ENCODE measurements around the gene HNMT.

The HNMT gene

DNA sequence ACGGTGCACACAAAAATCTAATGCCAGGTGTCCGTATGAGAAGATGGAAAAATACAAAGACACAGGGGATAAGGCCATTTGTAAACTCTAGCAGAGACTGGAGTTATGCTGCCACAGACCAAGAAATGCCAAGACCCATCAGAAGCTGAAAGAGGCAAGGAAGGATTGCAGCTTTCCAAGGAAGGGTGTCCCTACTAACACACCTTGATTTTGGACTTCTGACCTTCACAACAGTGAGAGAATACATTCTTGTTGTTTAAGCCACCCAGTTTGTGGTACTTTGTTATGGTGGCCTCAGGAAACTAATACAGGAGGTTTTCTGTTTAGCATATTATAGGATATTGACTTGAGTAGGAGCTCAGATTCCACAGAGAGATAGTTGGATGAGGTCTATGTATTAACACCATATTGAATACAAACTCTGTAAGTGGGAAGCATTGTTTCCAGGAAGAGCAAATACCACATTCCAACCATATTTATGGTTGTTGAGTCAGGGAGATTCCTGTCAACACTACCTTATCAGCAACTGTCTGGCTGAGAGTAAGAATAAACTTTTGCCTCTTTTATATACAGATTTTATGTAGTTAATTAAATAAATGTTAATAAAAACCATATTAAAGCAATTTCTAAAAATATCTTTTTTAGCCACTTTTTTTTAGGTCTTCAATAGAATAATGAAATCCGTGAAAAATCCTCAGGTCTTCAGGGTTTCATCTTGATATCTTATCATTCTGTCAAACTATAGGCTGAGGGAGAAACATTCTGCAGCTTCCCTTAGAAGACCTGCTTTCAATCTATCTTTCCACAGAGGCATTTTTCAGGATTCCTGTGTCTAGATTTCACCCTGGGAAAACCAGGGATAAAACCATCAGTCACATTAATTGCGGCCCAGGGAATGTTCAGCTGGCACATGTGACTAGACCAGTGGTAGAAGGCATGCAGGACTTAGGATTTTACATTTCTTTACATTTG is 35.4 kb upstream of the HNMT start:
- no peaks in the 10 kb centered on the region for H3K9me3 ChIP-seq
- H3K4me1 ChIP-seq (ENCODE audit: control insufficient read depth in 1 of 2, insufficient read depth in 1 of 2, low read depth in 1 of 2, low read length in 1 of 2), result no peaks in the 10 kb centered on the region
- H3K27ac ChIP-seq, result no peak overlapping the region
- no peaks in the 10 kb centered on the region for H3K36me3 ChIP-seq
- no peaks in the 10 kb centered on the region for H3K27me3 ChIP-seq
- TF ChIP-seq, protein P1, sequence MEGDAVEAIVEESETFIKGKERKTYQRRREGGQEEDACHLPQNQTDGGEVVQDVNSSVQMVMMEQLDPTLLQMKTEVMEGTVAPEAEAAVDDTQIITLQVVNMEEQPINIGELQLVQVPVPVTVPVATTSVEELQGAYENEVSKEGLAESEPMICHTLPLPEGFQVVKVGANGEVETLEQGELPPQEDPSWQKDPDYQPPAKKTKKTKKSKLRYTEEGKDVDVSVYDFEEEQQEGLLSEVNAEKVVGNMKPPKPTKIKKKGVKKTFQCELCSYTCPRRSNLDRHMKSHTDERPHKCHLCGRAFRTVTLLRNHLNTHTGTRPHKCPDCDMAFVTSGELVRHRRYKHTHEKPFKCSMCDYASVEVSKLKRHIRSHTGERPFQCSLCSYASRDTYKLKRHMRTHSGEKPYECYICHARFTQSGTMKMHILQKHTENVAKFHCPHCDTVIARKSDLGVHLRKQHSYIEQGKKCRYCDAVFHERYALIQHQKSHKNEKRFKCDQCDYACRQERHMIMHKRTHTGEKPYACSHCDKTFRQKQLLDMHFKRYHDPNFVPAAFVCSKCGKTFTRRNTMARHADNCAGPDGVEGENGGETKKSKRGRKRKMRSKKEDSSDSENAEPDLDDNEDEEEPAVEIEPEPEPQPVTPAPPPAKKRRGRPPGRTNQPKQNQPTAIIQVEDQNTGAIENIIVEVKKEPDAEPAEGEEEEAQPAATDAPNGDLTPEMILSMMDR (IDR thresholded peaks at IDR 0.05), result no peak
- no peak overlapping the region for H3K4me3 ChIP-seq (ENCODE audit: low read depth in 1 of 2, low read length in 1 of 2)

DNA sequence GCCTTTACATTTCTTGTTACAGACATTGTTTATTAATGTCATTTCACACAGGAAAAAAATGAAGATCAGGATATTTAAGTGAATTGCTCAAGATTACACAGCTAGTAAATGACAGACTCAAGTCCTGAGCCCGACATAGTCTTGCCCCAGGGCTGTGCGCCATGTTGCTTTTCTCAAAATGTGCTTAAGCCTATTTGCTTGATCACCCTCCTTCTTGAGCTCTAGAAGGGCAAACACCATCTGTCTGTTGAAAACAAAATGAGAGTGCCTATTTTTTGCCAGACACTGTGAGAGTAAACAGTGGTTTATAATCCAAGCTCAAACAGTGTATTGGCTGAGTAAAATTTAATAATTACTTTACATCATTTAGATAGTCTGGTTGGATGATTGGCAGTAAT is 34.8 kb upstream of the HNMT start:
- Histone ChIP-seq H3K9me3 (no peaks in the 10 kb centered on the region), H3K27ac (no peak overlapping the region), H3K27me3 (no peaks in the 10 kb centered on the region), H3K4me1 (ENCODE audit: control insufficient read depth in 1 of 2, insufficient read depth in 1 of 2, low read depth in 1 of 2, low read length in 1 of 2) (no peaks in the 10 kb centered on the region), H3K36me3 (no peaks in the 10 kb centered on the region), H3K4me3 (ENCODE audit: low read depth in 1 of 2, low read length in 1 of 2) (no peak overlapping the region)
- TF ChIP-seq, protein P1 (IDR thresholded peaks at IDR 0.05), result no peak

DNA sequence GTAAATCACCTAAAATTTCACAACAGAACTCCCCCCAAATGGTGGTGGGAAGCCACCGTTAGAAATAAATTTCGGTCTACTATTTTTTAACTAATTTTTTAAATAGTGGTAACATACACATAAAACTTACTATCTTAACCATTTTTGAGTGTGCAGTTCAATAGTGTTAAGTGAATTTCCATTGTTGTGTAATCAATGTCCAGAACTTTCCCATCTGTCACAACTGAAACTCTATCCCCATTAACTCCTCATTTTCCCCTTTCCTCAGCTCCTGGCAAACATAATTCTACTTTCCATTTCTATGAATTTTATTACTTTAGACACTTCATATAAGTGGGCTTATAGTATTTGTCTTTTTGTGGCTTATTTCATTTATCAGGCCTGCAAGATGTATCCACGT is 34.1 kb upstream of the HNMT start:
- no peaks in the 10 kb centered on the region for H3K9me3 ChIP-seq
- no peaks in the 10 kb centered on the region for H3K4me1 ChIP-seq (ENCODE audit: control insufficient read depth in 1 of 2, insufficient read depth in 1 of 2, low read depth in 1 of 2, low read length in 1 of 2)
- no peaks in the 10 kb centered on the region for H3K27me3 ChIP-seq
- H3K4me3 ChIP-seq (ENCODE audit: low read depth in 1 of 2, low read length in 1 of 2), result no peak overlapping the region
- H3K27ac ChIP-seq, result no peak overlapping the region
- TF ChIP-seq, protein P1 (IDR thresholded peaks at IDR 0.05), result no peak
- H3K36me3 ChIP-seq, result no peaks in the 10 kb centered on the region

DNA sequence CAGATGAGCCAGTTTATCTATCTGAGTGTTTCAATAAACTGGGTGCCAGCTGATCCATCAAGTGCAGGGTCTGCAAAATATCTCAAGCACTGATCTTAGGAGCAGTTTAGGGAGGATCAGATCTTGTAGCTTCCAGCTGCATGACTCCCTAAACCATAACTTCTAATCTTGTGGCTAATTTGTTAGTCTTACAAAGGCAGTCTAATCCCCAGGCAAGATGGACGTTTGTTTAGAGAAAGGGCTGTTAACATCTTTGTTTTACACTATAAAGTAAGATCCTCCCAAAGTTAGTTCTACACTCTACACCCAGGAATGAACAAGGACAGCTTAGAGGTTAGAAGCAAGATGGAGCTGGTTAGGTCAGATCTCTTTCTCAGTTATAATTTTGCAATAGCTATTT is 28.7 kb upstream of the HNMT start:
- no peak overlapping the region for H3K4me3 ChIP-seq (ENCODE audit: low read depth in 1 of 2, low read length in 1 of 2)
- TF ChIP-seq, protein P1 (IDR thresholded peaks at IDR 0.05), result no peak
- no peaks in the 10 kb centered on the region for H3K9me3 ChIP-seq
- H3K27ac ChIP-seq, result no peak overlapping the region
- H3K27me3 ChIP-seq, result no peaks in the 10 kb centered on the region
- no peaks in the 10 kb centered on the region for H3K36me3 ChIP-seq
- no peaks in the 10 kb centered on the region for H3K4me1 ChIP-seq (ENCODE audit: control insufficient read depth in 1 of 2, insufficient read depth in 1 of 2, low read depth in 1 of 2, low read length in 1 of 2)

DNA sequence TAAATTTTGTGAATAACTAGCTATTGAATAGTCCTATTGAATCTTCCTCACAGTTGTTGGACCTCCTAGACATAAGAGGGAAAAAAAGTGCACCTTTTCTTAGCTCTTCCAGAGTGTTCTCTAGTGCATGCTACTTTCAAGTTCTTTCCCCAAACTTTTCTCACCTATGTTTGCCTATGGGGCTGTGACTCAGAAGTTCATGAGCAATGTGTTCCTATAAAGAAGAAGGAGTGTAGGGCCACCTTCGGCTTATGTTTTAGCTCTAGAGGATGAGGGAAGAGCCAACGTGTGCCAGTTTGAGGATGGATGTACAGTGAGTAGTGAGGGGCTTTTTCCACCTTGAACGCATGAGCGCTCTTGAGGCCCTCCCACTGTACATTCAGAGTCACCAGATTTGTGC is 27.0 kb upstream of the HNMT start:
- Histone ChIP-seq H3K9me3 (no peaks in the 10 kb centered on the region), H3K36me3 (no peaks in the 10 kb centered on the region), H3K4me3 (ENCODE audit: low read depth in 1 of 2, low read length in 1 of 2) (no peak overlapping the region), H3K27ac (no peak overlapping the region), H3K27me3 (no peaks in the 10 kb centered on the region), H3K4me1 (ENCODE audit: control insufficient read depth in 1 of 2, insufficient read depth in 1 of 2, low read depth in 1 of 2, low read length in 1 of 2) (no peaks in the 10 kb centered on the region)
- TF ChIP-seq, protein P1 (IDR thresholded peaks at IDR 0.05), result no peak
